ENCODE measurements around the gene ZCCHC2.

Gene ZCCHC2

GRCh38 chr18:62549755-62550154 is 26.9 kb downstream of the ZCCHC2 start:
- peaks cover 11% of the 10 kb centered on the region for H3K79me2 ChIP-seq (ENCODE audit: control insufficient read depth, low read length)

GRCh38 chr18:62550746-62551145 is 27.9 kb downstream of the ZCCHC2 start:
- no peaks in the 10 kb centered on the region for H3F3A ChIP-seq (ENCODE audit: control insufficient read depth, insufficient read depth)
- peaks cover 14% of the 10 kb centered on the region for H3K79me2 ChIP-seq (ENCODE audit: control insufficient read depth, low read length)

More at GRCh38 chr18:62549755-62550154, 26.9 kb downstream of the ZCCHC2 start:
- no peaks in the 10 kb centered on the region for H3K27me3 ChIP-seq (ENCODE audit: control insufficient read depth, low read length)
- no peaks in the 10 kb centered on the region for H3F3A ChIP-seq (ENCODE audit: control insufficient read depth, insufficient read depth)
- no peak overlapping the region for H3K4me3 ChIP-seq (ENCODE audit: low read length)
- H3K27ac ChIP-seq (ENCODE audit: low read depth, low read length) = no peak overlapping the region
- peaks cover 75% of the 10 kb centered on the region for H3K36me3 ChIP-seq (ENCODE audit: control insufficient read depth, low read length)
- H3K4me1 ChIP-seq (ENCODE audit: control insufficient read depth, low read length) = peaks cover 12% of the 10 kb centered on the region
- no peaks in the 10 kb centered on the region for H3K9me2 ChIP-seq (replicated peaks; ENCODE audit: control insufficient read depth, low read length)
- H3K9me3 ChIP-seq (ENCODE audit: control insufficient read depth, insufficient read depth, low read length) = no peaks in the 10 kb centered on the region
- H4K20me1 ChIP-seq (ENCODE audit: control insufficient read depth, insufficient read depth, low read depth, low read length) = peaks cover 4% of the 10 kb centered on the region; the same call in 1 of the 2 replicates
- TF ChIP-seq CTCF (IDR thresholded peaks at IDR 0.05; ENCODE audit: low read depth, low read length, poor library complexity, severe bottlenecking) (no peak), EZH2phosphoT487 (IDR thresholded peaks at IDR 0.05; ENCODE audit: borderline replicate concordance, low read length) (no peak)
- H3K4me2 ChIP-seq (ENCODE audit: low read length) = no peak overlapping the region

GRCh38 chr18:62551972-62552513 is 29.2 kb downstream of the ZCCHC2 start:
- Histone ChIP-seq H4K20me1 (ENCODE audit: control insufficient read depth, insufficient read depth, low read depth, low read length) (peaks cover 4% of the 10 kb centered on the region; the same call in 1 of the 2 replicates), H3K4me2 (ENCODE audit: low read length) (no peak overlapping the region), H3K27me3 (ENCODE audit: control insufficient read depth, low read length) (no peaks in the 10 kb centered on the region), H3K4me1 (ENCODE audit: control insufficient read depth, low read length) (peaks cover 12% of the 10 kb centered on the region), H3K36me3 (ENCODE audit: control insufficient read depth, low read length) (peaks cover 75% of the 10 kb centered on the region), H3K27ac (ENCODE audit: low read depth, low read length) (no peak overlapping the region), H3K4me3 (ENCODE audit: low read length) (no peak overlapping the region), H3K79me2 (ENCODE audit: control insufficient read depth, low read length) (peaks cover 14% of the 10 kb centered on the region), H3F3A (ENCODE audit: control insufficient read depth, insufficient read depth) (no peaks in the 10 kb centered on the region), H3K9me2 (replicated peaks; ENCODE audit: control insufficient read depth, low read length) (no peaks in the 10 kb centered on the region), H3K9me3 (ENCODE audit: control insufficient read depth, insufficient read depth, low read length) (no peaks in the 10 kb centered on the region)
- no peak for TF ChIP-seq CTCF (IDR thresholded peaks at IDR 0.05; ENCODE audit: low read depth, low read length, poor library complexity, severe bottlenecking)
- no peak for TF ChIP-seq EZH2phosphoT487 (IDR thresholded peaks at IDR 0.05; ENCODE audit: borderline replicate concordance, low read length)

More at GRCh38 chr18:62550746-62551145, 27.9 kb downstream of the ZCCHC2 start:
- Histone ChIP-seq H3K4me2 (ENCODE audit: low read length) (no peak overlapping the region), H3K9me2 (replicated peaks; ENCODE audit: control insufficient read depth, low read length) (no peaks in the 10 kb centered on the region), H3K27ac (ENCODE audit: low read depth, low read length) (no peak overlapping the region), H3K4me1 (ENCODE audit: control insufficient read depth, low read length) (peaks cover 12% of the 10 kb centered on the region), H3K9me3 (ENCODE audit: control insufficient read depth, insufficient read depth, low read length) (no peaks in the 10 kb centered on the region), H3K27me3 (ENCODE audit: control insufficient read depth, low read length) (no peaks in the 10 kb centered on the region), H4K20me1 (ENCODE audit: control insufficient read depth, insufficient read depth, low read depth, low read length) (peaks cover 4% of the 10 kb centered on the region; the same call in 1 of the 2 replicates), H3K36me3 (ENCODE audit: control insufficient read depth, low read length) (peaks cover 74% of the 10 kb centered on the region), H3K4me3 (ENCODE audit: low read length) (no peak overlapping the region)
- TF ChIP-seq EZH2phosphoT487 (IDR thresholded peaks at IDR 0.05; ENCODE audit: borderline replicate concordance, low read length) = no peak
- no peak for TF ChIP-seq CTCF (IDR thresholded peaks at IDR 0.05; ENCODE audit: low read depth, low read length, poor library complexity, severe bottlenecking)
